Fibroblast of skin of back (primary cell): Measurements from ENCODE around the gene SLC2A4.
A peak's percentile ranks its signal among the peaks of the same experiment; 100 is the strongest.
"Not testable (repeated sequence)": the region's sequence is repeated elsewhere in the genome, so short reads cannot be mapped to it uniquely, and the experiment has no call there.

Experiments used
- DNase-seq: peaks from one replicate; pipeline ENCODE4 v3.0.0-alpha.2; 2013

Gene SLC2A4

DNA sequence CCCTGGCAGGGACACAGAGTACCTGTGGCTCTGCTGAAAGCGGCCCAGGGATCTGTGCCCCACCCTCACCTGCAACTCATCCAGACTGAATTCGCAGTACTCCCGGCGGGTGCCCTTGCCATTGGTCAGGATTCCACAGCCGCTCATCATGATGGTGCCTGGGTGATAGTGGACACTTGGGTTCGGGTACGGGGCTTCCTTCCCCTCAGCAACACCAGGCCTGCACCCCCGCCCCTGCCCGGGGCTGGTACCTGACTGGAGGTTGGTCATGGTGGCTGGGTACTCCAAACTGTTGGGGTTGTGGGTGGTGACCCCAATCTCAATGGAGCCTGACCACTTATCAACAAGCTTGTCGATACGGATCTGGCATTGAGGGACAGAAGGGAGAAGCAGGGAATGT, 44.7 kb downstream of the SLC2A4 start:
- DNase-seq, result no peak

DNA sequence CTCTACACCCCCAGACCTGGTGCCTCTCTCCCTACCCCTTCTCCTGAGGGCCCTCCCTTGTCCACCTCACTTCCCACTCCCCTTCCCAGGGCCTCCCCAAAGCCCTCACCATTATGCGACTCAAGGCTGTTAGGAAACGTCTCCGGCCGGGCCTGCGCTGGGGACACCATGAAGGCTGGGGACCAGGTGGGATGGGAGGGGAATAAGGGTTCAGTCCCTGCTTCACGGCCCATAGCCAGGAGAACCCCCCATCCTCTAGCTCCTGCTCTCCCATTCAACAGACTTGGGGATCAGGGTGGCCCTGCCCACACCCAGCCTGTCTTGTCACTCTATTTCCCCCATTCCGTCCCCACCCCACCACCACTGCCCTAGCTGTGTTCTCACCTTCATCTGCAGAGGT, 45.5 kb downstream of the SLC2A4 start:
- DNase-seq, result no peak

DNA sequence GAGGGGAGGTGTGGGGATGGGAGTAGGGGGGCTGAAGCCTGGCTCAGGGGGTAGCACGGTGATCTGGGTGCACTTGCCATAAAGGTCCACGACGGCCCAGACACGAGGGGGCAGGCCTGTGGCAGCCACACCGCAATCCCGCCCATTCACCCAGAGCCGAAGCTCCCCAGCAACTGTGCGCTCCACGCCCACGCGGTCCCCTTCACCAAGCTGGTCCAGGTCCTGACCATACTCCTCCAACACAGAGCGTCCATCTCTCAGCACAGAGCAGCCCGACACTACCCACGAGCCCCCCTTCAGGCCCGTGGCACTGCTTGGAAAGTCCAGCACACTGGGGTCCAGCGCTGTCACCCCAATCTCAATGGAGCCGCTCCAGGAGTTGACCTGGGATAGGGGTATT, 46.0 kb downstream of the SLC2A4 start:
- DNase-seq, result no peak

DNA sequence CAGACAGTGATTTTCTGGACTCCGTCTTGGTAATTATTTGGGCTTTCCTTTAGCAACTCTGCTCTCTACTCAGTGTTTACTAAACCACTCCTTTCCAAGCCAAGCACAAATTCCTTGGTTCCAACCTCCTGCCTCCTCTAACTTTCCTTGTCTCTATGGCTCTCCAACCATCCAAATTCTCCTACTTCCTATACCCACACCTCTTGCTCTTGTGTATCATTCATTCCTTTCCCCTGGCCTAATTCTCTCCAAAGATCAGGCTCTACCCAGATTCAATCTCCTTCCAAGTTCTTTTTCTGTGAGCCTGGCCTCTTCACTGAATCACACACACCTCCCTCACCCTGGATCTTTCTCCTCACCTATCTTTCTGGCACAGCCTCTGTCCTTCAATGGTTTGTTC, 46.5 kb downstream of the SLC2A4 start:
- DNase-seq, result no peak

DNA sequence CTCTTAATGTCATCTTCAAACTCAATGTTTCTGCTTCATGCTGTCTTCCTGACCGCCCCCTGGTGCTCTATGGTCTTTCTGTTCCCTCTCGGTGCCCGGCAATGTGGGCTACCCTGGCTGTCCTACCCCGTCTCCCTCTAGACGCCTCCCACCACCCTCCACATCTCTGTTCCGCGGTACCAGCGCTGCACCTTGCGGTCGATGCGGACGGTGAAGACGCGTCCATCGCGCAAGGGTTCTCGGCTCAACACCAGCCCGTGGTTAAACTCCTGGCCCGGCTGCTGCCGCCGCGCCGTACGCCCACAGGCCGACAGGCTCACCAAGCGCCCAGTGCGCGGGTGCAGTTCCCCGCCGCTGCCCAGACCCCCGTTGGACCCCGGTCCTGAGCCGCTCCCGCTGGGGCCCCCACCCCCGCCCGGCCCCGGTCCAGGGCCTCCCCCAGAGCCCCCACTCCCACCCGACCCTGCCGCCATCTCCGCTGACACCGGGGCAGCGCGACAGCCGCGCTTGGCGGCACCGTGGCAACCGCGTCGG, 47.4 kb downstream of the SLC2A4 start, which contains the start of gene NEURL4:
Gene NEURL4 (minus strand): TSS at position 496 of the 534 bp plus-strand sequence. CDS start 23 bp downstream, at position 473.
- no peak for DNase-seq

DNA sequence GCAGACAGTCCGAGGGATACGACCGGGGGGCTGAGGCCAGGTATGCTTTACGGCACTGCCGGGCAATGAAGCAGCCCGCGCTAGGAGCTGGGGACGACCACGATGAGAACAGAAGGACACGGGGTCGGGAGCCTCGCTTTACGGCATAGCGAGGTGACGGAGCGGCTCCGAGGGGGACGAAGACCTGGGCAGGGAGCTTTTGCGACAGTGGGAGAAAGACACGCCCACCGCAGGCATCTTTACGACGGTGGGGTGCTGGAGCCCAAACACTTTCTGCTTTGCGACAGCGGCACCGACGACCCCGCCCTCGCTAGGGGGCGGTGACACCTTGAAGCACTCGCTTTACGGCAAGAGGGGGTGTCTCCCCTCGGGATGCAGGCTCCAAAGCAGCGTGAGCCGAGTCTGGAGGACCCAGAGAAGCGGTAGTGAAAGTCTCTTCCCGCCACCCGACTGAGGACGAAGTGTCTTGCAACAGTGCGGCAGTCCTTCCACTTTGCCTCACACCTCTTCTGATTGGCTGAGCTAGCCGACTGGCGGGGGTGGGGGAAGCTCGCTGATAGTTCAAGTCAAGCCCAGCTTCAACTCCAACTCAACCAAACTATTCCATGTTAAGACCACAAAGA, 48.0 kb downstream of the SLC2A4 start:
- peak; percentile 99 for DNase-seq

DNA sequence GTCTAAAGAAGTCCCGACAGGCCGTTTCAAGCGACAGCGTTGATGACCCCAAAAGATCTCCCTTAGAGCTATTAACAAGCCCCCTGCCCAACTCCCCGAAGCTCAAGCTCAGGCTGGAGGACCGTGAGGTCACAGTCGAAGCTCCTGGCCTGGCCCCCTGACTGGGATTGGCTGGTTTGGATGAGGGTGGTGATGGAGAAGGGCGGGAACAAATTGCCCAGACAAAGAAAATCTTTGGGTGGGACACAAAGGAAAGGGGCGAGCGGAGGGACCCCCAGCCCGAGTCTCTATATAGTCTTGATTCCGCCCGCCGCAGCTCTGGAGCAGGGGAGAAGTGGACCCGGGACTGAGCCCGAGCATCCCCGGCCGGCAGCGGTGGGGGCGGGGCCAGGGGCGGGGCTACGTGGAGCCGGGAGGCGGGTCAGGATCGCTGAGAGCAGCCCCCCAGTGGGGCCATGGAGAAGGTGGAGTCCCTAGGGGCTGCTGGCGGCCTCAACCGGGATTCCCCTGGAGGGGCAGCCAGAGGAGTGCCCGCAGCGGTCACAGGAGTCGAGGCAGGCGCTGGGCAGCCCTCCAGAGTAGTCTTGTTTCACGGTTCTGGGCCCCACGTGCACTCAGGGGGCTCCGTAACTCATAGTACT, 48.6 kb downstream of the SLC2A4 start:
- DNase-seq, result peak; percentile 86

DNA sequence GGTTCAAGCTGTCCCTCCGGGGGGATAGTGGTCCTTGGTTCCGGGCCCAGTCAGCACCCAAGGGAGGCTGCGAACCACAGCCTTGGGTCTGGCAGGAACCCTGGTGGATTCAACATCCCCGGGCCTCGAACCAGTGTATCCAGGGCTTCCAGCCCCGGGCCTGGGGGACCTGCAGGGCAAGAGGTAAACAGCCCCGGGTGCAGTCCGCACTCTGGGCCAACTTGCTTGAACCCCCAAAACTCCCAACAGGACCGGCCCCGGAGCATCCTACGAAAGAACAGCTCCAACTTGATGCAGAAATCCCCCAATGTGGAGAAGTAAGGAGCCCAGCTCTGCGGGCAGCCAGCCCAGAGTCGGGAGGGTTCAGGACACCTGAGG, 49.1 kb downstream of the SLC2A4 start:
- no peak for DNase-seq

DNA sequence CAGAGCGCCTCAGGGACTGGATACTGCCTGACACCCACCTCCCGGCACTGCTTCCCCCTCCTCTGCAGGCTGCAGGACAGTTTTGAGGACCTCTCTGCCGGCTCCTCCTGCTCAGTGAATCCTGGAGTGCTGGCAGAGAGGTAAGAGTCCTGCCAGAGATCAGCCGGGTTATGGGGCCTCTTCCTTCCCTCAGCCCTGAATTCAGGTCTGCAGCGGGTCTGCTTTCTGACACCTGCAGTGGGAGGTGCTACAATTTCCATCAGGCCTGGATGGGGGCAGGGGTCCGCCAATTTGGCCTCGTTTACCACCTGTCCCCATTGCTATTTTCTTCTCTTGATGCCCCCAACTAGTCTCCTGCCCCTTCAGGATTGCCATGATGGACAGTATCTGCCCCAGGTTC, 50.6 kb downstream of the SLC2A4 start:
- DNase-seq, result no peak

DNA sequence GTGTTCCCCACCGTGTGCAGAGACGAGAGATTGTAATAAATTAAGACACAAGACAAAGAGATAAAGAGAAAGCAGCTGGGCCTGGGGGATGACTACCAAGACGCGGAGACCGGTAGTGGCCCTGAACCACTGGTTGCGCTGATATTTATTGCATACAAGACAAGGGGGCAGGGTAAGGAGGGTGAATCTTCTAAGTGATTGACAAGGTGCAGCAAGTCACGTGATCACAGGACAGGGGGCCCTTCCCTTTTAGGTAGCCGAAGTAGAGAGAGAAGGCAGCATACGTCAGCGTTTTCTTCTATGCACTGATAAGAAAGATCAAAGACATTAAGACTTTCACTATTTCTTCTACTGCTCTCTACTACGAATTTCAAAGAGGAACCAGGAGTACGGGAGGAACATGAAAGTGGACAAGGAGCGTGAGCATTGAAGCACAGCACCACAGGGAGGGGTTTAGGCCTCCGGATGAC, 51.1 kb downstream of the SLC2A4 start:
- DNase-seq, result not testable (repeated sequence)

DNA sequence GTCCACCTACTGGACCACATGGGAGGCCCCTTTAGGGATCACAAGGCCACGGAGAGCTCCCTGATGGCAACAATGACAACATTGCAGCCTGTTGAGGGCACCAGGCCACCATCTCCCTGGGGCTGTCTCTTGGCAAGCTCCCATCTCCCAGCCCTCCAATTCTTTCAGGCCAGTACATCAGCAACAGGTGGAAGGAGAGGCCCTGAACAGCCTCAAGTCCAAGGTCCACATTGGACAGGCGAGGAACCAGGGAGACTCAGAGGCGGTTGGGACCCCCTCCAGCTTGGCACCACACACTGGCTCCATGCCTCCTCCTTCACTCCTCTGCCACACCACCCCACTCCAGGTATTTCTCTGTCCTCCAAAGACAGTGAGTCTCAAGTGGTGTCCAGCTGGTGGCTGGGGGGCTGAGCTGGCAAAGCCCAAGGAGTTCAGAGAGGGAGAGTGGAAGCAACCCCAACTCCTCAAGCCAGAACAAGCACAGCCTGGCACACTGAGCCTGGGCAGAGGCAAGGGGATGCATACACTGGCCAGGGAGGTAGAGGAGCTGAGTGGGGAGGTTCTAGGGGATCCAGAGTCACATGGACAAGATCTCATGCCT, 53.5 kb downstream of the SLC2A4 start:
- no peak for DNase-seq

DNA sequence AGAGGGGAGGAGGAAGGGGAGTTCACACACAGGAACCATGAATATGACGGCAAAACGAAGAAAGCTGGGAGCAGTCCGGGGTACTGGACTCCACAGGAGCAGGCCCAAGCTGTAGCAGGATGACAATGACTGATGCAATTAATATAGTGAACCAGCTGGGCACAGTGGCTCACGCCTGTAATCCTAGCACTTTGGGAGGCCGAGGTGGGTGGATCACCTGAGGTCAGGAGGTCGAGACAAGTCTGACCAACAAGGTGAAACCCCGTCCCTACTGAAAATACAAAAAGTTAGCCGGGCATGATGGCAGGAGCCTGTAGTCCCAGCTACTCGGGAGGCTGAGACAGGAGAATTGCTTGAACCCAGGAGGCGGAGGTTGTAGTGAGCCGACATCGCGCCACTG, 54.2 kb downstream of the SLC2A4 start:
- DNase-seq, result not testable (repeated sequence)

DNA sequence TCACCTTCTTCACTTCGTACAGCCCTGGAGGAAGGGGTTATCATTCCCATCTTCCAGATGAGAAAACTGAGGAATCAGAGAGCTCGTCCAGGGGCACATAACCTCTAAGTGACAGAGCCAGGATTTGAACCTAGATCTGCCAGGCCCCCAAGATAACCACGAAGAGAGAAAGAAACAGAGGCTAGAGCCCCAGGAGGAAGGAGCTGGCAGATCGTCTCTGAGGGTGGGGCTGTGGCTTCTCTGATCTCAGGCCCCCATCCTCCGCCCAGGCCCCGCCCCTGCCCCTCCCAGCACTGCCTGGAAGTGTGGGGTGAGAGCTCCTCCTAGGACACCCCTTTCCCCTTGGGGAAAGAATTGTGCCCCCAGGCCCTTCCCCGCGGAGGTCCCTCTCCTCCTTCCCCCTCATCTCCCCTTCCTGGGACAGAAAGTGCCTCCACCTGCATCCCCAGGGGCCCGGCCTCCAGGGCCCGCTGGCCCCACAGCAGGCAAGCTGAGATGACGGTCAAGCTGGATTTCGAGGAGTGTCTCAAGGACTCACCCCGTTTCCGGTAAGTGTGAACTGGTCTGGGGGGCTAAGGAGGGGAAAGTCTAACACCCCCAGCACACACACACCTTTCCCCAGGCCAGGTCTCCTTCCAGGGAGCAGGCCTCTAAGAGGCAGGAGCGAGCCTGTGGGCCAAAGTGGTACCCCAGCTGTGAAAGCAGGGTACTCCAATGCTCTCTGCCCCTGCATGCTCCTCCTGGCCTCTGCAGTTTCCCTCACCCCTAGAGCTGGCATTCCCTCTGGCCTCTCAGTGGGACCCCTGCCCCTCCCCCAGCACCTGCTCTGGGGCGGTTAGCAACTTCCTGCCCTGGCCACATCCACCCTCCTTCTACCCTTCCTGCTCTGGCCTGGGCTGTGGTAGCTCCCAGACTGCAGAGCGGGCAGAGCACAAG, 55.0 kb downstream of the SLC2A4 start, which contains the start of gene ACAP1:
Gene ACAP1 (plus strand): TSS at position 290 of the 936 bp plus-strand sequence. CDS start 206 bp downstream, at position 496.
- no peak for DNase-seq

DNA sequence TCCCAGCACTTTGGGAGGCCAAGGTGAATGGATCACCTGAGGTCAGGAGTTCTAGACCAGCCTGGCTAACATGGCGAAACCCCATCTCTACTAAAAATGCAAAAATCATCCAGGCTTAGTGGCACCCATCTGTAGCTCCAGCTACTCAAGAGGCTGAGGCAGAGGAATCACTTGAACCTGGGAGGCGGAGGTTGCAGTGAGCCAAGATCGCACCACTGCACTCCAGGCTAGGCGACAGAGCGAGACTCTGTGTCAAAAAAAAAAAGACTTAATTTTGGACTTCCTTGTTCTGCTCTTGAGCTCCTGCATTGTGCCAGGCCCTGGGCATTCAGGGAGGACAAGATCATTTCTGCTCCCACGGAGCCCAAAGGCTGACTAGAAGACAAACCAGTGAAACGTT, 56.1 kb downstream of the SLC2A4 start:
- not testable (repeated sequence) for DNase-seq
